Measurements from ENCODE around the gene RAB11FIP3.
"Not testable (repeated sequence)": the region's sequence is repeated elsewhere in the genome, so short reads cannot be mapped to it uniquely, and the experiment has no call there.

Gene RAB11FIP3

GRCh38 chr16:492211-492875 lies 66.9 kb downstream of the RAB11FIP3 start:
- DNase-seq (ENCODE audit: low read depth in 2 of 2), result no peak

- not testable (repeated sequence) for DNase-seq (ENCODE audit: low read depth in 2 of 2)
Observed at GRCh38 chr16:494676-495075, 69.2 kb downstream of the RAB11FIP3 start.

GRCh38 chr16:495127-495748 lies 69.8 kb downstream of the RAB11FIP3 start:
- no peak for DNase-seq (ENCODE audit: low read depth in 2 of 2)

GRCh38 chr16:496097-496886 lies 70.8 kb downstream of the RAB11FIP3 start:
- no peak for DNase-seq (ENCODE audit: low read depth in 2 of 2)

- DNase-seq (ENCODE audit: low read depth in 2 of 2), result no peak
Observed at GRCh38 chr16:497258-497657, 71.8 kb downstream of the RAB11FIP3 start.

GRCh38 chr16:499924-500323 lies 74.5 kb downstream of the RAB11FIP3 start:
- no peak for DNase-seq (ENCODE audit: low read depth in 2 of 2)

- no peak for DNase-seq (ENCODE audit: low read depth in 2 of 2)
Observed at GRCh38 chr16:500709-501108, 75.3 kb downstream of the RAB11FIP3 start.

- DNase-seq (ENCODE audit: low read depth in 2 of 2), result no peak
Observed at GRCh38 chr16:502179-502943, 76.9 kb downstream of the RAB11FIP3 start.

GRCh38 chr16:503150-504071 lies 78.0 kb downstream of the RAB11FIP3 start:
- DNase-seq (ENCODE audit: low read depth in 2 of 2), result no peak

- DNase-seq (ENCODE audit: low read depth in 2 of 2), result no peak
Observed at GRCh38 chr16:505479-506245, 80.2 kb downstream of the RAB11FIP3 start.

GRCh38 chr16:506246-506546 lies 80.7 kb downstream of the RAB11FIP3 start:
- DNase-seq (ENCODE audit: low read depth in 2 of 2), result no peak

- DNase-seq (ENCODE audit: low read depth in 2 of 2), result not testable (repeated sequence)
Observed at GRCh38 chr16:507527-507926, 82.1 kb downstream of the RAB11FIP3 start.

- DNase-seq (ENCODE audit: low read depth in 2 of 2), result no peak
Observed at GRCh38 chr16:507996-508395, 82.5 kb downstream of the RAB11FIP3 start.

GRCh38 chr16:508884-509736 lies 83.7 kb downstream of the RAB11FIP3 start:
- DNase-seq (ENCODE audit: low read depth in 2 of 2), result no peak

- no peak for DNase-seq (ENCODE audit: low read depth in 2 of 2)
Observed at GRCh38 chr16:510066-510825, 84.8 kb downstream of the RAB11FIP3 start.

GRCh38 chr16:512802-513201 lies 87.4 kb downstream of the RAB11FIP3 start:
- DNase-seq (ENCODE audit: low read depth in 2 of 2), result no peak

GRCh38 chr16:513950-514349 lies 88.5 kb downstream of the RAB11FIP3 start:
- DNase-seq (ENCODE audit: low read depth in 2 of 2), result no peak

GRCh38 chr16:515175-515938 lies 89.9 kb downstream of the RAB11FIP3 start:
- no peak for DNase-seq (ENCODE audit: low read depth in 2 of 2)

Data from stimulated activated CD8-positive, alpha-beta memory T cell treated with anti-CD3 and anti-CD28 coated beads, Interleukin-7, amount 100 ng/mL, for 1 hour (primary cell).